ENCODE measurements around the gene BMP5. TPM values are rescaled to one million over a fixed set of nuclear protein-coding genes. Genes with fewer than 3 reads are reported as not detected.

The BMP5 gene
- total and polyA plus RNA-seq, 9 donors = 0.01 TPM; not detected in 8

DNA sequence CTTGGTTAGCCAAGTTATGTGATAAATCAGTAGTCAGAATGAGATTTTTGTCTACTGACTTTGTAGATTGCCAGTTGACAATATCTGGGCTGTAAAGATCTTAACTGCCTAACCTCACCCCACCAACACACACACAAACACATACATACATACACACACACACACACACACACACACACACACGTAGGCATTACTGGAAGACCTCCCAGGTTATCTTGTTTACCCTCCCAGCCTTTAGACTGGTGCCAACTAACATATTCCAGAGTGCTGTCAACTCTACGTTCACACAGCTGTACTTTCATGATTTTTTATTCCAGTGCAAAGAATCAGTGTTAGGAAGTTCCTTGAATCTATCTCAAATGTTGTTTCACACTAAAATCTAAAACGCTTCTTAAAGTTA lies 38.9 kb downstream of the BMP5 start:
- Histone ChIP-seq H3K36me3 (no peaks in the 10 kb centered on the region), H3K4me1 (ENCODE audit: insufficient read depth) (no peaks in the 10 kb centered on the region), H3K27ac (no peak overlapping the region), H3K27me3 (no peaks in the 10 kb centered on the region), H3K9me3 (no peaks in the 10 kb centered on the region), H3K4me3 (no peak overlapping the region)
- TF ChIP-seq, protein P1, sequence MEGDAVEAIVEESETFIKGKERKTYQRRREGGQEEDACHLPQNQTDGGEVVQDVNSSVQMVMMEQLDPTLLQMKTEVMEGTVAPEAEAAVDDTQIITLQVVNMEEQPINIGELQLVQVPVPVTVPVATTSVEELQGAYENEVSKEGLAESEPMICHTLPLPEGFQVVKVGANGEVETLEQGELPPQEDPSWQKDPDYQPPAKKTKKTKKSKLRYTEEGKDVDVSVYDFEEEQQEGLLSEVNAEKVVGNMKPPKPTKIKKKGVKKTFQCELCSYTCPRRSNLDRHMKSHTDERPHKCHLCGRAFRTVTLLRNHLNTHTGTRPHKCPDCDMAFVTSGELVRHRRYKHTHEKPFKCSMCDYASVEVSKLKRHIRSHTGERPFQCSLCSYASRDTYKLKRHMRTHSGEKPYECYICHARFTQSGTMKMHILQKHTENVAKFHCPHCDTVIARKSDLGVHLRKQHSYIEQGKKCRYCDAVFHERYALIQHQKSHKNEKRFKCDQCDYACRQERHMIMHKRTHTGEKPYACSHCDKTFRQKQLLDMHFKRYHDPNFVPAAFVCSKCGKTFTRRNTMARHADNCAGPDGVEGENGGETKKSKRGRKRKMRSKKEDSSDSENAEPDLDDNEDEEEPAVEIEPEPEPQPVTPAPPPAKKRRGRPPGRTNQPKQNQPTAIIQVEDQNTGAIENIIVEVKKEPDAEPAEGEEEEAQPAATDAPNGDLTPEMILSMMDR (IDR thresholded peaks at IDR 0.05) = no peak
- TF ChIP-seq EP300 (IDR thresholded peaks at IDR 0.05) = no peak
- no peak for TF ChIP-seq POLR2A (IDR thresholded peaks at IDR 0.05)
- WGBS, 3 donors = 11 to 17% (median 12%) methylated on average over 3 of the region's 3 CpGs
- intact Hi-C loops (cut with DNase I) = no loop called here
- no peak for DNase-seq

DNA sequence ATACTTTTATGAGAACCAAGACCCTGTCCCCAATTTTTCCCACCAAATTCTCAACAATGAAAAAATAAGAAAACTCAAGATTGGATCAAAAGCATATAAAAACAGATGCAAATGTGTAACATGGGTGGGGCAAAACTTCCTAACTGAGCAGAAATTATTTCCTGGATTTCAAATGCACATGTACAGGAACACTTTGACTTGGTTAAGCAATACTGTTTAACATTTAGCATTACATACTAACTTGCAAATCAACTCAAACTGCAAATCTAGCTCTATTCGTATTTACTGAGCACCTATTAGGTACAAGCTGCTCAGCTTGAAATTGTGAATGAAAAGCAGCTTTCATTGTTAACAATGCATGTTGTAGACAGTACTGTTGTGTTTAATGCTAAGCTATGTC lies 40.2 kb downstream of the BMP5 start:
- H3K4me3 ChIP-seq = no peak overlapping the region
- DNase-seq = no peak

DNA sequence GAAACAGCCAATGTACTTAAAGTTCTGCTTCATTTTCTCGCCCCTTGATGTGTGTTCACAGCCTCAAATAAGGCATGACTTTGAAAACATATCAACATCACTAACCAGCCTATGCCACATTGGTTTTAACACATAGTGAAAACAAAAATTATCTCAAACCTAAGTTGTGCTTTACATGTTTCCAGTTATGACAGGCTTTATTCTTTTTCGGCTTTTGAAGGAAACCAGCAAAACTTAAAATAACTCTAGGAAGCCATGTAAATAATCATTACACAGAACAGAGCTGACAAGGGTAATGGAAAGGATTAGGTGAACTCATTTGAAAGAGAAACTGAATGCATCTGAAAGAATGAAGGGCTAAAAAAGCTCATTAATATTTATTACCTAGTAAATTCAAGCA lies 42.1 kb downstream of the BMP5 start:
- H3K36me3 ChIP-seq = no peaks in the 10 kb centered on the region
- no peak overlapping the region for H3K27ac ChIP-seq
- intact Hi-C loops (cut with DNase I) = no loop called here
- no peaks in the 10 kb centered on the region for H3K4me1 ChIP-seq (ENCODE audit: insufficient read depth)
- no peaks in the 10 kb centered on the region for H3K9me3 ChIP-seq
- H3K4me3 ChIP-seq = no peak overlapping the region
- TF ChIP-seq, protein P1 (IDR thresholded peaks at IDR 0.05) = no peak
- no peak for TF ChIP-seq EP300 (IDR thresholded peaks at IDR 0.05)
- no peak for TF ChIP-seq POLR2A (IDR thresholded peaks at IDR 0.05)
- H3K27me3 ChIP-seq = no peaks in the 10 kb centered on the region
- DNase-seq = no peak
- WGBS, 3 donors = 39 to 64% (median 54%) methylated on average over 2 of the region's 2 CpGs

More for the DNA sequence above, 40.2 kb downstream of the BMP5 start:
- TF ChIP-seq POLR2A (IDR thresholded peaks at IDR 0.05) (no peak), EP300 (IDR thresholded peaks at IDR 0.05) (no peak)
- TF ChIP-seq, protein P1 (IDR thresholded peaks at IDR 0.05) = no peak
- Histone ChIP-seq H3K27ac (no peak overlapping the region), H3K36me3 (no peaks in the 10 kb centered on the region), H3K9me3 (no peaks in the 10 kb centered on the region), H3K4me1 (ENCODE audit: insufficient read depth) (no peaks in the 10 kb centered on the region), H3K27me3 (no peaks in the 10 kb centered on the region)
- 82 to 92% (median 84%) methylated on average over 1 of the region's 1 CpG for WGBS, 3 donors
- intact Hi-C loops (cut with DNase I) = no loop called here

DNA sequence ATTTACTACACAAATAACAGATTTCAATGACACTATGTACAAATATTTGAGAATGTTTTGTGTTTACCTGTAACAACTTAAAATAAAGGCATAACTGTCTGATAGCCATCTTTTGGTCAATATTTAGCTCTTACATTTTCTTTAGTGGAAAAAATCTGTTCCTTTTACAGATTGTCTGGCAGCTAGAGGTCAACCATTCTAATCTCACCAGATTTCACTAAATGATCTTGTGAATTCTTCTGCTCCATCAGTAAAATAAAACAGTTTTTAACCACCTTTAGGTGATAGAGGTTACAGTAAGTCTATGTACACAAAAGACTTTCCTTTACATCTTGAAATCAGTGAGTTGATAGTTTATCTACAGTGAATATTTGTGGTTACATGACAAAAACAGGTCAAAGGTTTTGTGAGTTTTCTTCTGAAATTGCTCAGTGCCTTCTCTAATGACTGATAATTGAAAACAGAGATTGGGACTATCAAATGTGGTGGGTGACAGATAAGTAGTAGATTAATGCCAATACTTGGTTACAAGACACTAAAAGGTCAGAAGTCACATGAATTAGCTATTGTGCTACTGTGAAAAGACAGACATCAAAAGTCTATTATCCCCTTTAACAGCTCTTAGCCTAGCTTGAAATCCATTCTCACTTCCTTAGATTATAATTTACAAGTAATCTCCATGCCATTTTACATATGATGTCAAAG lies 47.4 kb downstream of the BMP5 start:
- no peak for DNase-seq
- H3K4me1 ChIP-seq (ENCODE audit: insufficient read depth) = no peaks in the 10 kb centered on the region
- intact Hi-C loops (cut with DNase I) = no loop called here
- no peaks in the 10 kb centered on the region for H3K27me3 ChIP-seq
- H3K36me3 ChIP-seq = no peaks in the 10 kb centered on the region
- no peak overlapping the region for H3K27ac ChIP-seq
- no peak for TF ChIP-seq EP300 (IDR thresholded peaks at IDR 0.05)
- TF ChIP-seq POLR2A (IDR thresholded peaks at IDR 0.05) = no peak
- TF ChIP-seq, protein P1 (IDR thresholded peaks at IDR 0.05) = no peak
- H3K4me3 ChIP-seq = no peak overlapping the region
- H3K9me3 ChIP-seq = no peaks in the 10 kb centered on the region

Measured in ovary (tissue), 9 donors.